HG02884 (cell line): ENCODE measurements around the gene CCDC106.

ENCODE experiments used
- ATAC-seq: cut with Tn5 transposase; IDR thresholded peaks from one replicate; pipeline ENCODE4 v1.9.1; 2021; ENCODE audit warnings: mild to moderate bottlenecking, moderate library complexity; ENCODE audit not compliant: unreplicated experiment

The CCDC106 gene

DNA sequence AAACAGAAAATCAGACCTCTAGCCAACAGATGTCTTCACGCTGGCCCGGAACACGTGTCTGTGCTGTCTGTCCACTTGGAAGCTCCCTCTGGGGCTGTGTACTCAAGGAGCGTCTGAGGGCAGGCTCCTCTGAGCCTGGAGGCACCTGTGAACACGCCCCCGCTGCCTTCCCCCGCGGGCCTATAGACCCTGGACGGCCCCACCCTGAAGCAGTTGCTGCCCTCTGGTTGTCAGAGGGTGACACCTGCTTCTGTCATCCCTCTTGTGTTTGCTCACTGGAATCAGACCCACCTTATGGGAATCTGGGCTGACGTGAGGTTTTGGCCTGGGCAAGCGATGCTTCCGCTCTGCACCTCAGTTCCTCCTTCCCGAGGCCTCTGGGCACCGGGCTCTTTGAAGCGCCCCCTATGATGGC, 46.2 kb downstream of the CCDC106 start:
- no peak for ATAC-seq

DNA sequence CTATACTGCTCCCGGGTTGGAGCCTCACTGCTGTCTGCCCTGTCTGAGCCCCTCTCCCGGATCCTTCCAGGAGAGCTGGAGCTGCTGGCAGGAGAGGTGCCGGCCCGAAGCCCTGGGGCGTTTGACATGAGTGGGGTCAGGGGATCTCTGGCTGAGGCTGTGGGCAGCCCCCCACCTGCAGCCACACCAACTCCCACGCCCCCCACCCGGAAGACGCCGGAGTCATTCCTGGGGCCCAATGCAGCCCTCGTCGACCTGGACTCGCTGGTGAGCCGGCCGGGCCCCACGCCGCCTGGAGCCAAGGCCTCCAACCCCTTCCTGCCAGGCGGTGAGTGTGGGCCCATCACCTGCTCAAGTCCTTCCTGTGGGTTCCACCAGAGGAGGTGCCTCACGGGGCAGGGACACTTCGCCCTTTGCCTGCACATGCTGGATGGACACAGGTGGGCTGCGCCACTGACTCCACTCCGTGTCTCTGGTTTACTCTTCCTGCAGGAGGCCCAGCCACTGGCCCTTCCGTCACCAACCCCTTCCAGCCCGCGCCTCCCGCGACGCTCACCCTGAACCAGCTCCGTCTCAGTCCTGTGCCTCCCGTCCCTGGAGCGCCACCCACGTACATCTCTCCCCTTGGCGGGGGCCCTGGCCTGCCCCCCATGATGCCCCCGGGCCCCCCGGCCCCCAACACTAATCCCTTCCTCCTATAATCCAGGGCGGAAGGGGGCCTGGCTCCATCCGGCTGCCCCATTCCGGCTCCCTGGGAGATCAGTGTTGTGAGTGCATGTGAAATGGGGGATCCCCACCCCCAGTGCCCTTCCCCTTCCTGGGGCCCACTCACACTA, 46.9 kb downstream of the CCDC106 start:
- ATAC-seq = no peak

DNA sequence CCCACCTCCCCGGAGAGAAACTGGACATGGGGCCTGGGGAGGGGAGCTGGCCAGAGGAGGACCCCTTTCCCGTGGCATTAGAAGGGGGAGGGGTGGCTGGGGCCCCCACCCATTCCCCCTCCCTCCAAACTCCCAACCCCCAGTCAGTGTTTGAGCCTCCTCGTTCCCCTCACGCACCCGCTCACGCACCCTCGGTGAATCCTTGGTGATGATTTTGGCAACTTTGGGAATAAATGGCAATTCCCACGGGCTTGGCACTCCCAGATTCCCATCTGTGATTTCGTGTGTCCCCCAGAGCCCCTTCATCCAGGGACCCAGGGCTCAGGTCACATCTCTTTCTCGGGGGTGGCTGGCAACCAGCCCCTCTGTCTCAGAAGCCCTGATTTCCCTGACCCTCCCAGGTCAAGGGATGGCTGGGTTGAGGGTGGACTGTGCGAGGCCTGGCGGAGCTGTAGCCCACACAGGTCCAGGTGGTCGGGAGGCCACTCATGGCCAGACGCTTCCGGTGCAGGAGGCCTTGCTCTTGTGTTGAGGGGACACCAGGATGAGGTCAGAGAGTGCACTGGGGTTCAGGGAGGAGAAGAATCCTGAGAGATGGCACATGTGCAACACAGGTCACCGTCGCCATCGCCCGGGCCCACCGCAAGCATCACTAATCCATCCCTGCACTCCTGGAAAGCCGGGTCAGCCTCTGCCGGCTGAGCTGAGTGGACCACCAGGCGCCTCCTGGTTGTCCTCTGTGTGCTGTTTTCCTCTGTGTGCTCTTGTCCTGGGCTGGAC, 47.7 kb downstream of the CCDC106 start:
- ATAC-seq = no peak

DNA sequence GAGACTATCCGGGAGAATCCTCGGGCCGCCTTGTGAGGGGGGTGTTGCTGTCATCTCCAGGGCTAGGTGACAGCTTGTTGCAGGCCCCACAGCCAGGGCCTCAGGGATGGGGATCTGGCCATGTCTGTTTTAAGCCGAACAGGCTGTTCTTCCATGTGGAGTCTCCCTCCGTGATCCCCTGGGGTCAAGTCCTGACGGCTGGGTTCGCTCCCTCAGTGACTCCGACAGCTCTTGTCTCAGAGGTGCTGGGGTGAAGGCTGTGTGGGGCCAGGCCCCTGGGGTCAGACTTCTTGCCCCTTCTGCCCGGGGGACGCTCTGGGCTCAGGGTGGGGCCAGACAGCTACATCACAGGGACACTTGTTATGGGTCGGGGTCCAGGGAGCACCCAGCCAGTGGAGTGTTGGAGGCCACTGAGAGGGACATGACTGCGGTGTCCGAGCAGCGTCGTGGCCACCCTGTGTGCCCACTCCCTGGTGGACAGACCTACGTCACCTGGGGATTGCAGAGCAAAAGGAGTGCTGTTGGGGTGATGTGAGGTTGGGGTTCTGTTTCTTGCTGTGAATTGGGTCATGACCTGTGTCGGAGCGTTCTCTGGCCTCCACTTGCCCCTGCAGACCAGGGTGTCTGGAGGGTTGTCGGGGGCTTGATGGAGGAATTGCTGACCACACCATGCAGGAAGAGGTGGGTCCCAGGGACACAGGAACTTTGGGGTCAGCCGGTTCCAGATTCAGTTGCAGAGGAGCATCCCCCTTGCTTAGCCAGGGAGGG, 48.5 kb downstream of the CCDC106 start:
- no peak for ATAC-seq

DNA sequence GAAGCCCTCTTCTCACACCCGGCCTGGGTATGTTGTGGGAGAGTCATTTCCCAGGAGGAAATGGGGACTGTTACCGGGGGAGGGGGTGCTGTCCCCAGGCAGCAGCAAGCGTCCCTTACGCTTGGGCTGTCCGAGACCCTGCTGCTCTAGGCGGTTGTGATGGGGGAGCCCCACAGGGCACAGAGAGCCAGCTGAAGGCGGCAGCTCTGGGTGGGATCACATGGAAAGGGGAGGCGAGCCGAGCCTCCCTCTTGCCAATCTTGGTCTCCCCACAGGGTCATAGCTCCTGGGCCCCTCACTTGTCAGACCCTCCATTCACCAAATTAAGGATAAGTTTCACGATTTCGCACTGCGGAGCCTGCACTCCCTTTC, 49.0 kb downstream of the CCDC106 start:
- ATAC-seq = no peak

DNA sequence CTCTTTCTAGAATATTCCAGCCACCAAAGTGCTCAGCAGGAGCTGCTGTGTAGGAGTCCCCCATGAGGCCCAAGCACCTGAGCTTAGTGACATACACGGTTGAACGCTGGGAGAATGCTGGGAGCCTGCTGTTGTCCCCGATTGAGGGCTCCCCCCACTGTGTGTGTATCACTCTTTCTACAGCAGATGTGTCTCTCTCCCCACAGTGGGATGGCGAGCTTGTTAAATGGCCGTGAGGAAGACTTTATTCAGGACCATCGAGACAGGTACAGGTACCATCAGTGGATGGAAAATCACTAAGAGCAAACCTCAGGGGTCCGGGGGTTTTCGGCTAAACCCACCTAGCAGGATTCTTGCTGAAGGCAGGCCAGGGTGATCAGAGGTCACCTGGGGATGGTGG, 49.7 kb downstream of the CCDC106 start:
- no peak for ATAC-seq

DNA sequence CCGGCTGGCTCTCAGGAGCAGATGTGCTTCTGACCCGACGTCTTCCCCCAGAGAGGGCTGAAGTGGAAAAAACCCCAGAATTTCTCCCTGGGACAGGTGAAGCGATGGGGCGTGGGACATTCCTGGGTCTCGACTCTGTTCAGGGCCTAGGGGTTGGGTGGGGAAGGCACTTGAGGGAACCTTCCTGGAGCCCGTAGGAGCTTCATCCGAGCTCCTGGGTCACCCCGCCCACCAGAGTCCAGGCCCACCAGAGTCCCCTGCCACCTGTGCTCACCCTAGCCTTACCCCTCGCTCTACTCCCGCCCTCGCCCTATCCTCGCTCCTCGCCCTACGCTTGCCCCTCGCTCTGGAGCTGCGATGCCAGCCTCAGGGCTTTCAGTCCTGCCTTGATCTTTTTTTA, 50.2 kb downstream of the CCDC106 start:
- no peak for ATAC-seq

DNA sequence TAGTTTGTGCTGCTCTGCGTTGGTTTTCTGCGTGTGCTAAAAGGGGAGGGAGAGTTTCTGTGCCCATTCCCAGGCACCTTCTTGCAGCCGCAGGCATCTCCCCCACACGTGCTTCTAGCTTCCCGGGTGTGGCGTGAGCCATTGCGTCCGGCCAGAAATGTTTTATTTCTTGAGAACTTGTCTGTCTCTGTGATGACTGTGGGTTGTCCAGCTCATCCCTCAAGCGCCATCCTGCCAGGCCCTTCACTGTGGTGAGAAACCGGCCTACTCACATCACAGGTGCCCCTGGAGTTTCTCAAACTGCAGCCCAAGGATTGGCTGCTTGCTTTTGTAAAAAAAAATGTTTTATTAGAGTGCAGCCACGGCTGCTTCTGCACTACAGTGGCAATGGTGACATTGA, 51.2 kb downstream of the CCDC106 start:
- no peak for ATAC-seq

DNA sequence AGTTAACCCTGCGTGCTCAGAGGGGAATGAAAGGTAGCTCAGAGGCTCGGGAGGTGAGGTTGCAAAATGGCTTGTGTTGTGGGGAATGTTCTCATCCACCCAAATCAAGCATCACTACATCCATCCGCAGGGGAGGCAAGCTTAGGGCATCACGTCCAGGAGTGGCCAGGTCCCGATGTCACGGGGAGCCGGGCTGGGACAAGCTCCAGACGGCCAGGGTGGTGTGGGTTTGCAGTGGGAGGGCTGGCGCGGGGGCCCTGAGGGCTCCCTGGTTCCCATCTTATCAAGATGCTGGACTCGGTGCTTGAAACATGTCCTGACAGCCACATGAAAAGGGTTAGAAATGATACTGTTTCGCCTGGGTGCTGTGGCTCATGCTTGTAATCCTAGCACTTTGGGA, 52.8 kb downstream of the CCDC106 start:
- no peak for ATAC-seq

DNA sequence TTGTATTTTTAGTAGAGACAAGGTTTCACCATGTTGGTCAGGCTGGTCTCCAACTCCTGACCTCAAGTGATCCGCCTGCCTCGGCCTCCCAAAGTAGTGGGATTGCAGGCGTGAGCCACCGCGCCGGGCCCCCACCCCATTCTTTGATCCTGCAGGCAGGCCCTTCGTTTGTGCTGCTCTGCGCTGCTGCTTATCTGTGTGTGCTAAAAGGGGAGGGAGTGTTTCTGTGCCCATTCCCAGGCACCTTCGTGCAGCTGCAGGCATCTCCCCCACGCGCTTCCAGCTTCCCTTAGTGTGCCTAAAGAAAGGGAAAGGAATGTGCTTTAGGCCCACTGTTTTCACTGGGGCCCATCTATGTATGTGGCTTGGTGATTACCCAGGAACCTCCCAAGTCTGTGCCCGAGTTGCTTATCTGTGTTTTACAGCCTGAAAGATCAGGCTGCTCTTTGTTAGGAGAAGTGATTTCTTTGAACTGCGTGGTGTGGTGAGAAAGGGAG, 54.2 kb downstream of the CCDC106 start:
- no peak for ATAC-seq
